Small intestine (tissue), 7 donors: ENCODE data around the gene MRGPRX2. TPM values are rescaled to one million over a fixed set of nuclear protein-coding genes. Genes with fewer than 3 reads are reported as not detected.

Experiments
- DNase-seq, 2 donors: peaks; one replicate each; pipeline versions ENCODE4 v3.0.0 to v3.0.0-alpha.2; 2013
- FAIRE-seq: peaks from 2 replicates; lab custom pipeline; 2012; peaks lifted over from hg19 to GRCh38; lab: Jason Lieb, UNC
- H3K27ac ChIP-seq, 3 donors: one replicate each; pipeline ENCODE4 v1.5.1; 2013; ENCODE audit warnings: low read length in 2 of 3, mild to moderate bottlenecking in 2 of 3, control low read depth in 1 of 3, inconsistent platforms in 1 of 3, low read depth in 1 of 3, moderate library complexity in 1 of 3
- H3K27me3 ChIP-seq, 3 donors: one replicate each; pipeline ENCODE4 v1.6.1; 2013; ENCODE audit warnings: low read length in 3 of 3, inconsistent platforms in 1 of 3; ENCODE audit not compliant: control insufficient read depth in 3 of 3, insufficient read depth in 3 of 3
- H3K36me3 ChIP-seq, 3 donors: one replicate each; pipeline ENCODE4 v1.6.1; 2013; ENCODE audit warnings: low read length in 3 of 3, inconsistent platforms in 1 of 3, low read depth in 1 of 3, mild to moderate bottlenecking in 1 of 3, moderate library complexity in 1 of 3; ENCODE audit not compliant: control insufficient read depth in 3 of 3, insufficient read depth in 2 of 3
- H3K4me1 ChIP-seq, 3 donors: one replicate each; pipeline ENCODE4 v1.6.1; 2013; ENCODE audit warnings: low read length in 2 of 3, inconsistent platforms in 1 of 3, low read depth in 1 of 3, mild to moderate bottlenecking in 1 of 3, moderate library complexity in 1 of 3; ENCODE audit not compliant: control insufficient read depth in 3 of 3, insufficient read depth in 2 of 3
- H3K4me3 ChIP-seq, 3 donors: one replicate each; pipeline ENCODE4 v1.5.1; 2013; ENCODE audit warnings: low read length in 3 of 3, control low read depth in 1 of 3, inconsistent platforms in 1 of 3, low read depth in 1 of 3, mild to moderate bottlenecking in 1 of 3, moderate library complexity in 1 of 3
- H3K9me3 ChIP-seq, 2 donors: one replicate each; pipeline ENCODE4 v1.6.1; 2013; ENCODE audit warnings: low read depth in 1 of 2, low read length in 1 of 2; ENCODE audit not compliant: control insufficient read depth in 2 of 2, insufficient read depth in 1 of 2
- WGBS, 3 donors: extraction: QIAGEN DNeasy Blood & Tissue Kit; methylation state at CpG; one replicate each; pipeline ENCODE4 v1.1.7; 2013; 5-methylcytosine and 5-hydroxymethylcytosine counted together
- polyA plus RNA-seq, 4 donors: library from polyadenylated mRNA; stranded (reverse) in 3 of 4; unstranded in 1 of 4; fragments of 200-250 nt in 3 of 4; fragments of 120-200 nt in 1 of 4; gene quantifications; one replicate each; pipeline versions ENCODE4 v1.2.1 to v1.2.3, GENCODE V29; 2013
- donor health status: healthy with polysubstance abuse.
- donor health status: control.
- donor health status: control.
- donor health status: Bipolar disorder and iron deficiency.
- donor health status: healthy.

Gene MRGPRX2
- polyA plus RNA-seq, 4 donors, result 0.01 TPM; not detected in 3

DNA sequence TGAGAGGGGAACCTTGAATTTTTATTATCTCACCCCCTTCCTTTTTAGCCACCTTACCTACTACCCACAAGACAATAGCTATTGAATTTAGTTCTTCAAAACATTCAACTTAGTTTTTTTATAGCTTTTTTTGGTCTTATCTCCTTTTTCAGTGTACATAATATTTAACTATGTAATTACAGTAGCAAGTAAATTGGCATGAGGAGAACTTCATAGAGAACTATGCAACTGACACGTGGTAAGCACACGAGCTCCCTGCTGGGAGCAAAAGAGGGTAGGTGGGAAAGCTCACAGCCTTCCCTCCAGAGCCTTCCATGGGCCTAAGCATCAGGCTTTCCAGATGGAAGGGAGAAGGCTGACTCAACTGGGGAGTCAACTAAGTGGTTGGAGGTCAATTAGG lies 34.3 kb upstream of the MRGPRX2 start:
- no peak for FAIRE-seq
- WGBS, 3 donors, result 21 to 32% (median 22%) methylated on average over 2 of the region's 2 CpGs

DNA sequence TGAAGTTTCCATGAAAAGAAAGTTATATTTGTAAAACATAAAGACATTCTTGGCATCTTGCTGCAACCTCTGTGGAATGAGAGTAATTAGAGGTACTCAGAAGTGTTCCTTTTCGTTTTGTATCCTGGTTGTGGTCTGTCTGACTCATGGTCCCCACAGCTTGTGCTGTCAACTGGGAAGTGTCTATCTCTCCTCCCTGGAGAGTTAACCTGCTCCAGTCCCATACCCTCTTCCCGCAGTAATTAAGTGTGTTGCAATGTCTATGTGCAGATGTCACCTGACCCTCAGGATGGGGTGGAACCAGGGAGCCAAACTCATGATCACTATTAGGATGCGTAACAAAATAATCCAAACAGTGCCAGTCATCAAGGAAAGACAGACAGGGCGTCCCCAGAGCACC lies 33.5 kb upstream of the MRGPRX2 start:
- no peaks in the 10 kb centered on the region for H3K36me3 ChIP-seq
- no peak overlapping the region for H3K27ac ChIP-seq
- no peaks in the 10 kb centered on the region for H3K4me1 ChIP-seq
- H3K4me3 ChIP-seq, result no peak overlapping the region
- DNase-seq (peak; percentile 10 to 62), FAIRE-seq (no peak)
- peaks cover 0 to 5% (median 0%) of the 10 kb centered on the region in 3 donors for H3K27me3 ChIP-seq
- no peaks in the 10 kb centered on the region for H3K9me3 ChIP-seq
- 40 to 62% (median 42%) methylated on average over 4 of the region's 4 CpGs for WGBS, 3 donors

More for the DNA sequence above, 34.3 kb upstream of the MRGPRX2 start:
- Histone ChIP-seq H3K4me3 (no peak overlapping the region), H3K27me3 (peaks cover 0 to 3% (median 0%) of the 10 kb centered on the region in 3 donors), H3K27ac (no peak overlapping the region), H3K4me1 (no peaks in the 10 kb centered on the region), H3K9me3 (no peaks in the 10 kb centered on the region), H3K36me3 (no peaks in the 10 kb centered on the region)
- no peak for DNase-seq

DNA sequence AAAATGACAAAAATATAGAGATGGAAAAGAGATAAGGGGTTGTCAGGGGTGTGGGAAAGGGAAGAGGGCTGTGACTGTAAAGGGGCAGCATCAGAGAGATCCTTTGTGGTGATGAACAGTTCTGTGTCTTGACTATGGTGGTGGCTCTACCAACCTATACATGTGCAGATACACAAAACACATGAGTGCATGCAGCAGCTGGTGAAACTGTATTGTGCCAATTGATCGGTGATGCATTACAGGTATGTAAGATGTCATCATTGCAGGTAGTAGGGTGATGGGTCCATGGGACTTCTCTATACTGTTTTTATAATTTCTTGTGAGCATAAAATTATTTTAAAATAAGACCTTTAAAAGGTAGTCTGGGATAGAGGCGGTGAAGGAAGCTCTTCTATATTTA lies 32.3 kb upstream of the MRGPRX2 start:
- no peak for FAIRE-seq
- H3K27me3 ChIP-seq, result peaks cover 0 to 5% (median 0%) of the 10 kb centered on the region in 3 donors

DNA sequence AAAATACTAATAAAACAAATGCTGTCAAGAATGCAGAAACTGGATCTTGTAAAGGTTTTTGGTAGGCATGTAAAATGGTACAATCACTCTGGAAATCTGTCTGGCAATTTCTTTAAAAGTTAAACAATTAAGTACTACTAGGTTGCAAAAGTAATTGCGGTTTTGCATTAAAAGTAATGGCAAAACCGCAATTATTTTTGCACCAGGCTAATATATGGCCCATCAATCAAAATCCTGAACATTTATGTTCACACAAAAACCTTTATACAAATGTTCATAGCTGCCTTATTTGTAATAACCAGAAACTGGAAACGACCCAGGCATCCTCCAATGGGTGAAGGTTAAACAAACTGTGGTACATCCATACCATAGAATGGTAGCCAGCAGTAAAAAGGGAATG lies 31.8 kb upstream of the MRGPRX2 start:
- WGBS, 3 donors, result 72 to 78% (median 73%) methylated on average over 3 of the region's 3 CpGs
- no peak overlapping the region for H3K27ac ChIP-seq
- FAIRE-seq (no peak), DNase-seq (no peak)
- no peaks in the 10 kb centered on the region for H3K4me1 ChIP-seq
- no peak overlapping the region for H3K4me3 ChIP-seq
- peaks cover 0 to 5% (median 0%) of the 10 kb centered on the region in 3 donors for H3K27me3 ChIP-seq
- H3K36me3 ChIP-seq, result no peaks in the 10 kb centered on the region
- no peaks in the 10 kb centered on the region for H3K9me3 ChIP-seq

More for the DNA sequence above, 32.3 kb upstream of the MRGPRX2 start:
- DNase-seq, result no peak
- no peaks in the 10 kb centered on the region for H3K36me3 ChIP-seq
- H3K27ac ChIP-seq, result no peak overlapping the region
- H3K4me3 ChIP-seq, result no peak overlapping the region
- WGBS, 3 donors, result 94 to 97% (median 95%) methylated on average over 2 of the region's 2 CpGs
- H3K4me1 ChIP-seq, result no peaks in the 10 kb centered on the region
- no peaks in the 10 kb centered on the region for H3K9me3 ChIP-seq

DNA sequence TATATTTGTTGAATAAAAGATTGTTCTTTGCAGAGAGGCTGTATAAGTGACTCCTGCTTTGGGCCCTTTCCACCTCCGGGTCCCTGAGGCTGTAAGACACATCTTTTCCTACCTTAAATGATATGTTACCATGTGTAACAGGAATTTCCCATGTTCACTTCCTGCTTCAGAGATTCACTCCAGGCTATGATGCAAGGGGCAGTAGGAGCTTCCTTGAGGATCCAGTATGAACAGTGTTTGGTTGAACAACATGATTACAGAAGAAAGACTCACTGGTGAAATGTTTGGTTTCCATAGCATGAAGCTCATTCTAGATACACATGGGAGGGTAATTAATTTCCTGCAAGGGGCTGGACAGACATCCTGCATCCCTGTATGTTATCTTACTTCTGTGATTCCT lies 30.8 kb upstream of the MRGPRX2 start:
- Histone ChIP-seq H3K9me3 (no peaks in the 10 kb centered on the region), H3K36me3 (no peaks in the 10 kb centered on the region), H3K4me1 (no peaks in the 10 kb centered on the region), H3K4me3 (no peak overlapping the region), H3K27me3 (peaks cover 0 to 5% (median 0%) of the 10 kb centered on the region in 3 donors), H3K27ac (no peak overlapping the region)
- WGBS, 3 donors, result 70 to 82% (median 77%) methylated on average over 1 of the region's 1 CpG
- DNase-seq, result peak in 1 of 2 donors; percentile 10
- no peak for FAIRE-seq

DNA sequence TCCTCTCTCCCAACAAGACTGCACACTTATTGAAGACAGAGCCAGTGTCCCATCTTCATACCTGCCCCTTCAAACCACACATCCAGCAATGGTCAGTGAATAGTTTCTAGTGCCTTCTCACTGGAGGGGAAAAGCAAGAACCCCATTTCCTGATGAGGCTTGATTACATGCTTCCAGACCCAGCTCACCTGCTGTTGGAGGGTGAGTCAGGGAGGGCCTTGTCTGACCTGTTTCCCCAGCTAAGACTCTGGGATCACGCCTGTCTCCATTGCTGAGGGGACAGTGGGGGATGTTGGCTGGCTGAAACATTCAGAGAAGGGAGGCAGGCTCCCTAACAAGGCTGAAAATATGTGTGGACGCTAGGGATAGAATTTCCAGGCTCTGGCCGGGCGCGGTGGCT lies 28.9 kb upstream of the MRGPRX2 start:
- no peak for FAIRE-seq
- no peak overlapping the region for H3K4me3 ChIP-seq

DNA sequence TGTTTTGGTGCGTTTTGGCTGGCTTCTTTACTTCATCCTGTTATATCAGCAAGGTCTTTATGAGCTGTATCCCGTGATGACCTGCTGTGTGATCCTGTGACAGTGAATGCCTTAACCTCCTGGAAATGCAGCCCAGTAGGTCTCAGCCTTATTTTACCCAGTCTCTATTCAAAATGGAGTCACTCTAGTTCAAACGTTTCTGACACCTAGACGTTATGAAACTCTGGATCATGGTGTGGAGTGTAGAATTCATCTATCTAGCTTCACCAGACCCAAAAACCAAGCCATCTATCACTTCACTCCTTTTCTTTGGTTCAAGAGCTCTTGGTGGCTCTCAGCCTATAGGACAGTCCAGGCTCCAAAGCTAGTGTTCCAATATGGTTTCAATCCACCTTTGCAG lies 28.3 kb upstream of the MRGPRX2 start:
- Histone ChIP-seq H3K27ac (no peak overlapping the region), H3K9me3 (no peaks in the 10 kb centered on the region)
- DNase-seq, result no peak

More for the DNA sequence above, 28.9 kb upstream of the MRGPRX2 start:
- no peaks in the 10 kb centered on the region for H3K4me1 ChIP-seq
- no peak for DNase-seq
- no peak overlapping the region for H3K27ac ChIP-seq
- no peaks in the 10 kb centered on the region for H3K36me3 ChIP-seq
- 84 to 91% (median 87%) methylated on average over 5 of the region's 5 CpGs for WGBS, 3 donors
- H3K27me3 ChIP-seq, result peaks cover 0 to 5% (median 0%) of the 10 kb centered on the region in 3 donors
- no peaks in the 10 kb centered on the region for H3K9me3 ChIP-seq

DNA sequence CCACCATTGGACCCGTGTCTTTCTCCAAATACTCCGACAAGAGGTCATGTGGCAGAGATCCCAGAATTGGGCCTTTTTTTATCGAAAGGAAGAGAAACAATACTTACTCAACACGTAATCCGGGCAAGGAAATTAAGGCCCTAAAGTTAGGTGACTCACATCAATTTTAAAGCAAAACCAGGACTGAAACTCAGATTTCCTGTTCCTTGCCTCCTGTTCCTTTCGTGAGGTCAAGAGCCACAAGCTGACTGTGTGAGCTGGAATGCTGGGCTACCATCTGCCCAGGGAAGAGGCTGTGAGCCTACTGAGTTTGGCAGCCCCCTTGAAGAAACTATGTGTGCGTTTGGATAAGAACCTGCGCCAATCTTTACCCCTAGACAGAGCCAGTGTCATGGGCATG lies 27.1 kb upstream of the MRGPRX2 start:
- Histone ChIP-seq H3K4me1 (no peaks in the 10 kb centered on the region), H3K27ac (no peak overlapping the region), H3K4me3 (no peak overlapping the region), H3K27me3 (peaks cover 0 to 2% (median 0%) of the 10 kb centered on the region in 3 donors), H3K36me3 (no peaks in the 10 kb centered on the region), H3K9me3 (no peaks in the 10 kb centered on the region)
- DNase-seq (no peak), FAIRE-seq (no peak)
- 78 to 82% (median 80%) methylated on average over 8 of the region's 8 CpGs for WGBS, 3 donors

More for the DNA sequence above, 28.3 kb upstream of the MRGPRX2 start:
- Histone ChIP-seq H3K4me1 (no peaks in the 10 kb centered on the region), H3K36me3 (no peaks in the 10 kb centered on the region), H3K4me3 (no peak overlapping the region), H3K27me3 (peaks cover 0 to 2% (median 0%) of the 10 kb centered on the region in 3 donors)
- 73 to 88% (median 74%) methylated on average over 4 of the region's 4 CpGs for WGBS, 3 donors
- no peak for FAIRE-seq
